ENCODE measurements around the gene TMTC1.
"Not testable (repeated sequence)": the region's sequence is repeated elsewhere in the genome, so short reads cannot be mapped to it uniquely, and the experiment has no call there.

Gene TMTC1

GRCh38 chr12:29783773-29784666 is at the start of gene TMTC1:
Gene TMTC1 (minus strand): TSS chr12:29783942. CDS start chr12:29783751, 191 bp downstream.
- no peak for DNase-seq

GRCh38 chr12:29831173-29831572 is 47.4 kb upstream of the TMTC1 start:
- no peak for DNase-seq

GRCh38 chr12:29830391-29830790 is 46.6 kb upstream of the TMTC1 start:
- no peak for DNase-seq

- no peak for DNase-seq
These were observed 35.3 kb upstream of the TMTC1 start for GRCh38 chr12:29818916-29819623.

DNA sequence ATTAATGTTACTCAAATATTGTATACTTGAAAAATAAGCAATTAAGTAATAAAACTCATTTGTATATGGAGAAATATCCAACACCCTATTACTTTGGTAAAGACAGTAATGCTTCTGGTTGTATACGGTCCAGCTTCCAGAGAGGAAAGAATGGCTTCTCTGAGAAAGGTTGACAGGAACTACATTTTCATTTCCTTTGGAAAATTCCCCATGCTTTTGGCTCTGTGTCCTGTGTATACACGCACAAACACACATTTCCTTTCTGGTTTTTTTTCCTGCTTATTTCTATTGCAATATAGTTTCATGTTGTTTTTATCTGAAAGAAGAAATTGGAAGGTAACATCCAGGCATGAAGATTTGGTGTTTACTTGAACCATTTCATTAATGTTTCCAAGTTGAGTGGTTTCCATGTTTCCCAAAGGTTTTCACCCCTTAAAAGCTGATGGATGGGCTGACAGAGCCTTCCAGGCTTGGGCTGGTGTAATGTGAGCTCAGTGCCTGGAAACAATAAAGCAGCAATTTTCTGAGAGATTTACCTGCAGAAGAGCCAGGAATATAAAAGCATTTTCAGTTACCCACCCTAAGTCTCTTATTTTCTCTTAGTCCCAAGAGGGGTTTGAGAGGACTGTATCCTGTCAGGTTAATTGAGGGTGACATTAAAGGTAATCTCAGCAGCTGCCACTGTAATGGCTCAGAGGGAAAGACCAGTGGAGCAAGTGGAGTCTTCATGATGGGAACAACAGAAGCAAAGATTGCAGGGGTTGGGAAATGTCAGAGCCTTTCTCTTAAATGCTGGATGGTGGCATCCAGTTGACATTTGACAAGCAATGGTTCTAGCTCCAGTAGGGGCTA is 33.4 kb upstream of the TMTC1 start:
- no peak for DNase-seq

- DNase-seq, result not testable (repeated sequence)
These were observed 26.0 kb upstream of the TMTC1 start for GRCh38 chr12:29809616-29810361.

DNA sequence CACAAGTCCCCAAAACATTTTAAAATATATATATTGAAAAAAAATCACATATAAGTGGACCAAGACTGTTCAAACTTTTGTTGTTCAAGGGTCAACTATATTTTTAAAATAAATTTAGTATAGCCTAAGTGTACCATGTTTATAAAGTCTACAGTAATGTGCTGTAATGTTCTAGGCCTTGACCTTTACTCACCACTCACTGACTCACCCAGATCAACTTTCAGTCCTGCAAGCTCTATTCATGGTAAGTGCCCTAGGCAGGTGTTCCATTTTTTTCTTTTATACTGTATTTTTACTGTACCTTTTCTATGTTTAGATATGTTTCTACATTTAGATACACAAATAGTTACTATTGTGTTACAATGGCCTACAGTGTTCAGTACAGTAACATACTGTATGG is 23.4 kb upstream of the TMTC1 start:
- DNase-seq, result no peak

DNA sequence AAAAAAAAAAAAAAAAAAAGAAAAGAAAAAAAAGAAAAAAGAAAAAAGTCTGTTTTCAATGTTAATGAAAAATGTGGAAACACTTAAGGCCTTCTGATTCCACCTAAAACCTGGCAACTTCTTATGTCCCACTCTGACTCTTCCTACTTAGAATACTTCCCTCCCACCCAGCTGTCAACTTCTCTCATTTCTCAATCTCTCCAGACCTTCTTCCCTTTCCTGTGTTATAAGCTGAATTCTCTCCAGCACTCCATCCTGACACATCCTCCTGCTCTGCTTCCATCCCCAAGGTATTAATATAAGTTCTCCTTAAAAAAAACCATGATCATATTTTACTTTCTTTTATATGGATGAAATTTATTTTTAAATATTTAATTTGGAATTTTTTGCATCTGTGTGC is 20.3 kb upstream of the TMTC1 start:
- DNase-seq, result no peak

DNA sequence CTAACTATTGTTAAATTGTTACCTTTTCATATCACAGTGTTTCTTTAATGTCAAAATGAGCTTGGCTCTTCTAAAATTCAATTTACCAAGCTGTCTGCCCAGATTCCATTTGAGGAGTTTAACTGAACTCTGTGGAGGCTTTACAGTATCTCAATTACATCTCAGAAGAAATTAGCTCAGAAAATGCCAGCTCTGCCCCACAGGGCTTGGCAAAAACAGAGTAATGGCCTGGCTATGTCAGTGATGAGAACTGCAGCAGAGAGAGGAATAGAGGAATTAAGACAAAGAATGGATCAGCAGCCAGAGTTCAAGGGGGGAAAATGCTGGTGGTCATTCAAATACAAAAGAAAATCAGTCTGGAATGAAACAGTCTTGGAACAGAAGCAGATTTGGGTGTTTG is 15.8 kb upstream of the TMTC1 start:
- no peak for DNase-seq

- no peak for DNase-seq
These were observed 14.0 kb upstream of the TMTC1 start for GRCh38 chr12:29797565-29798355.

- DNase-seq, result no peak
These were observed 13.1 kb upstream of the TMTC1 start for GRCh38 chr12:29796823-29797263.

GRCh38 chr12:29795715-29796114 is 12.0 kb upstream of the TMTC1 start:
- no peak for DNase-seq

DNA sequence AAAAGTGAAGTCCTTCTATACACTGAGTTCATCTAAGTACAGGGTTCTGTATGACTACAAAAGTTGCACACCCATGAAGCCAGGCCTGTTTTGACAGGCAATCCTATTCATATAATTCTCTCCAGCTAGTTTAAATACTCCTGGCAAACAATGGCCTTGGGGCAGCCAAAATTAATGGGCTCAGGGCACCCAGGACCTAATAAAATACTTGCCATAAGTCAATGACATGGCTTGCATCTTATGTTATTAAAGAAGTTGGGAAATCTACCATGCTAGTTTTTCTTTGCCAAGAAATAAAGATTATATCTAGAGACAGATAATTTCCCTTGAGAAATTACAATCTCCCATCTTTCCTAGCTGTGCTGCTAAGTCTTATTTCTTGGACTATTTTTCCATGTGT is 11.1 kb upstream of the TMTC1 start:
- DNase-seq, result no peak

GRCh38 chr12:29792853-29793252 is 9.1 kb upstream of the TMTC1 start:
- no peak for DNase-seq

- DNase-seq, result no peak
These were observed 8.4 kb upstream of the TMTC1 start for GRCh38 chr12:29792132-29792531.

GRCh38 chr12:29782871-29783772 is 620 bp downstream of the TMTC1 start:
- DNase-seq, result no peak

DNA sequence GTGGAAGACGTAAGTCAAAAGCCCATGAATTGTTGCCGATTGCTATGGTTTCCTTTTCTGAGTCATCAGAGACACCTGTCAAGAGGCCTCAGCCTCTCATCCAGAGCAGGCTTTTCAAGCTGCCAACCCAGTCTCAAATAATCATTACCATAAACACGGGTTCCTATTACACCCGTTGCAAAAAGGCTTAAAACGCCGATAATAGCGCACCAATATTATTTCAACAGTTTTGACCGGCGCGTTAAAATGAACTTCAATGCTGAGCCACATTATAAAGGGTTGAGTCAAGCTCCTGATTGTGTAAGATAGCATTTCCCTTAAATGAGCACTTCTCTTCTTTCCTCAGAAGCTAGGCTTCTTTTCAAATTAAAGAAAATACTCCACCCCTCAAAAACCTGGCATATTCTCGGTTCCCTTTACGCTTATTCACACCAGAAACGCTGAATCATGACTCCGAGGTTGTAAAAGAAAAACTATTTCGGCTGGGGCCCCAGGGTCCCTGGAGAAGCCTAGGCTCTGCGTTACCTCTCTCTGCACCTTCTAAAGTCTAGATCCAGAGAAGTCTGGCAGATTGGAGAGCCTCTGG is 1.4 kb downstream of the TMTC1 start:
- no peak for DNase-seq

DNA sequence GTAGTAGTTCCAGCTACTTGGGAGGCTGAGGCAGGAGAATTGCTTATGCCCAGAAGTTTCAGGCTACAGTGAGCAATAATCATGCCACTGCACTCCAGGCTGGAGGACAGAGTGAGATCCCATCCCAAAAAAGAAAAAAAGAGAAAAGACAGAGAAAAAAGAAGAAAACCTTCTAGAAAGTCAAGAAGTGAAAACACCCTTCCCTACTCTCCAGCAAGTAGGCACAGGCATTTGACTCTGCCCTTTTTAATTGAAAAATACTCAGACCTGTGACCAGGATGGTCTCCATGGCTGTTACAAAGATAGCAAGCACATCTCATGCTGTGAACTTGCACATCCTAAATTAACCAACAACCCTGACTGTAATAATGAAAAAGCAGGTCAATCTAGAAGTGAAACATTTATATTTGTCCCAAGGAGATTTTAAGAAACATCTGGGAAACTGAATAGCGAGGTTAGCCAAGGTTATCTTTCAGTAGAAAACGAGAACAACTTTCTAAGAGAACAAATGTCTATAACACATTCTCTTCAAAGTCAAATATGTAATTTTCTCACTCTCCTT is 2.0 kb downstream of the TMTC1 start:
- DNase-seq, result no peak

GRCh38 chr12:29781188-29781587 is 2.6 kb downstream of the TMTC1 start:
- no peak for DNase-seq

- no peak for DNase-seq
These were observed 3.7 kb downstream of the TMTC1 start for GRCh38 chr12:29780084-29780483.

Data from activated naive CD4-positive, alpha-beta T cell treated with Interleukin-2 at 50 U/mL for 16 hours (primary cell).